ENCODE data around the gene MRI1.
"Not testable (repeated sequence)": the region's sequence is repeated elsewhere in the genome, so short reads cannot be mapped to it uniquely, and the experiment has no call there.

Gene MRI1

DNA sequence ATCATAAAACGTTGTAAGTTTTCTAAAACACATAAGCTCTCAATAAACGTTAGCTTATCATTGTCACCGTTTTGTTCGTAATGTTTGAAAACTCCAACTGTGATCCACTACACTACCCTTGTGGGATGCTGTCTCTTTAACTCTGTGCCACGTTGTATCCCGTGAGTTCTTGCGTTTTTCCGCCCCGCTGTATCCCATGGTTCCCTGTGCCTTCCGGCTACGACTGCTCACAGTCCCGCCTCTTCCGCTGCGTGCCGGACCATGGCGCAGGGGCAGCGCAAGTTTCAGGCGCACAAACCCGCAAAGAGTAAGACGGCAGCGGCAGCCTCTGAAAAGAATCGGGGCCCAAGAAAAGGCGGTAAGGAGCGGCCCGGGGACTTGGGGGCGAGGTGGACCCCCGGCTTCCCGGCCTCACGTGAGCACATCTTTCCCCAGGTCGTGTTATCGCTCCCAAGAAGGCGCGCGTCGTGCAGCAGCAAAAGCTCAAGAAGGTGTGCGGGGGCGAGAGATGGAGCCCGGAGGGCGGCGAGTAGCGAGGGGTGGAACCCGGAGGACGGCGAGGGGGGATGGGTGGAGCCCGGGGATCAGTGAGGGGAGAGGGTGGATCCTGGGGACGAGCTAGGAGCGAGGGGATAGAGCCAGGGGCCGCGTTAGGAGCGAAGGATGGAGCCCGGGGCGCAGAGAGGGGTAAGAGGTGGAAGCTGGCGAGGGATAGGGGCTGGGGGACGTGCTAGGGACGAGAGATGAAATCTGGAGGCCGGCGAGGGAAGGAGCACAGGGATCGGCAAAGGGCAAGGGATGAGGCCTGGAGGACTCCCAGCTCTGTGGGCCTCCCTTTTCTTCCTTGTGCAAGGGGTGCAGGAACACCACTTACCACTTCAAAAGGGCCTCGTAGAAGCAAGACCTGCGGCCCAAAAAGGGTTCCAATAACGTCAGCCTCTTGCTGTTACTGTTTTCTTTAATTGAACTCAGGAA, 10.2 kb downstream of the MRI1 start, which contains the start of gene C19orf53:
TSS of gene C19orf53 (plus strand) at position 240 of the 975 bp plus-strand sequence. CDS start at position 262, 22 bp downstream.
- Histone ChIP-seq H3K4me2 (ENCODE audit: insufficient read depth, low read length) (peak within 1 kb of the TSS; percentile 92), H3K36me3 (ENCODE audit: insufficient read depth, low read length) (peaks cover 50% of the 10 kb centered on the region), H4K20me1 (ENCODE audit: insufficient read depth, low read length) (peaks cover 34% of the 10 kb centered on the region), H3K79me2 (ENCODE audit: insufficient read depth, low read length) (peaks cover 34% of the 10 kb centered on the region), H2AFZ (ENCODE audit: low read depth, low read length) (peak within 1 kb of the TSS; percentile 94), H3K27me3 (ENCODE audit: insufficient read depth, low read length, poor library complexity) (no peaks in the 10 kb centered on the region), H3K9me3 (ENCODE audit: insufficient read depth, low read length, severe bottlenecking) (no peaks in the 10 kb centered on the region), H3K4me3 (ENCODE audit: low read depth in 1 of 2, low read length in 2 of 2) (peak within 1 kb of the TSS; percentile 77 to 90; a peak in 3 of 4 replicates), H3K9ac (ENCODE audit: low read depth, low read length) (peak within 1 kb of the TSS; percentile 79), H3K27ac (ENCODE audit: low read length) (peak within 1 kb of the TSS; percentile 85), H3K4me1 (ENCODE audit: insufficient read depth, low read length) (peaks cover 25% of the 10 kb centered on the region)
- no peak for TF ChIP-seq EZH2 (IDR thresholded peaks at IDR 0.05; ENCODE audit: borderline replicate concordance, low read depth, low read length, severe bottlenecking)
- TF ChIP-seq, protein P1, sequence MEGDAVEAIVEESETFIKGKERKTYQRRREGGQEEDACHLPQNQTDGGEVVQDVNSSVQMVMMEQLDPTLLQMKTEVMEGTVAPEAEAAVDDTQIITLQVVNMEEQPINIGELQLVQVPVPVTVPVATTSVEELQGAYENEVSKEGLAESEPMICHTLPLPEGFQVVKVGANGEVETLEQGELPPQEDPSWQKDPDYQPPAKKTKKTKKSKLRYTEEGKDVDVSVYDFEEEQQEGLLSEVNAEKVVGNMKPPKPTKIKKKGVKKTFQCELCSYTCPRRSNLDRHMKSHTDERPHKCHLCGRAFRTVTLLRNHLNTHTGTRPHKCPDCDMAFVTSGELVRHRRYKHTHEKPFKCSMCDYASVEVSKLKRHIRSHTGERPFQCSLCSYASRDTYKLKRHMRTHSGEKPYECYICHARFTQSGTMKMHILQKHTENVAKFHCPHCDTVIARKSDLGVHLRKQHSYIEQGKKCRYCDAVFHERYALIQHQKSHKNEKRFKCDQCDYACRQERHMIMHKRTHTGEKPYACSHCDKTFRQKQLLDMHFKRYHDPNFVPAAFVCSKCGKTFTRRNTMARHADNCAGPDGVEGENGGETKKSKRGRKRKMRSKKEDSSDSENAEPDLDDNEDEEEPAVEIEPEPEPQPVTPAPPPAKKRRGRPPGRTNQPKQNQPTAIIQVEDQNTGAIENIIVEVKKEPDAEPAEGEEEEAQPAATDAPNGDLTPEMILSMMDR (IDR thresholded peaks at IDR 0.05; ENCODE audit: borderline replicate concordance, extremely low read depth, low read length, poor library complexity, severe bottlenecking): no peak
- ATAC-seq (ENCODE audit: insufficient read depth, low read depth): peak; percentile 99
- peak; percentile 91 for DNase-seq

- Histone ChIP-seq H4K20me1 (ENCODE audit: insufficient read depth, low read length) (peaks cover 34% of the 10 kb centered on the region), H3K27ac (ENCODE audit: low read length) (no peak overlapping the region), H3K79me2 (ENCODE audit: insufficient read depth, low read length) (peaks cover 34% of the 10 kb centered on the region), H3K4me1 (ENCODE audit: insufficient read depth, low read length) (peaks cover 25% of the 10 kb centered on the region), H2AFZ (ENCODE audit: low read depth, low read length) (no peak overlapping the region), H3K4me3 (ENCODE audit: low read depth in 1 of 2, low read length in 2 of 2) (no peak overlapping the region), H3K9me3 (ENCODE audit: insufficient read depth, low read length, severe bottlenecking) (no peaks in the 10 kb centered on the region), H3K36me3 (ENCODE audit: insufficient read depth, low read length) (peaks cover 37% of the 10 kb centered on the region), H3K9ac (ENCODE audit: low read depth, low read length) (no peak overlapping the region), H3K4me2 (ENCODE audit: insufficient read depth, low read length) (no peak overlapping the region), H3K27me3 (ENCODE audit: insufficient read depth, low read length, poor library complexity) (no peaks in the 10 kb centered on the region)
- TF ChIP-seq EZH2 (IDR thresholded peaks at IDR 0.05; ENCODE audit: borderline replicate concordance, low read depth, low read length, severe bottlenecking): no peak
- TF ChIP-seq, protein P1 (IDR thresholded peaks at IDR 0.05; ENCODE audit: borderline replicate concordance, extremely low read depth, low read length, poor library complexity, severe bottlenecking): no peak
- ATAC-seq (ENCODE audit: insufficient read depth, low read depth) (no peak), DNase-seq (no peak)
These were observed 14.1 kb downstream of the MRI1 start for GRCh38 chr19:13778398-13778797.

DNA sequence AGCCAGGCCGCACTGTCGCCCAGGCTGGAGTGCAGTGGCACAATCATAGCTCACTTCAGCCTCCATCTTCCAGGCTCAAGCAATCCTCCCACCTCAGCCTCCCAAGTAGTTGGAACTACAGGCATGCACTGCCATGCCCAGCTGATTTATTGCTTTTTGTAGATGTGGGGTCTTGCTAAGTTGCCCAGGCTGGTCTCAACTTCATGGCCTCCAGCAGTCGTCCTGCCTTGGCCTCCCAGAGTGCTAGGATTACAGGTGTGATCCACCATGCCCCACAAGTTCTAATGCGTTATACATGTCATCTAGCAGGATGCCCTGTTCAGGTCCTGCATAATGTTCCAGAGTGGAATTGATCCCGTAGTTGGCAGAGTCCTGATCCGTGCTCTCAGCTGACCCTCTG, 14.5 kb downstream of the MRI1 start:
- TF ChIP-seq, protein P1 (IDR thresholded peaks at IDR 0.05; ENCODE audit: borderline replicate concordance, extremely low read depth, low read length, poor library complexity, severe bottlenecking): no peak
- no peak for TF ChIP-seq EZH2 (IDR thresholded peaks at IDR 0.05; ENCODE audit: borderline replicate concordance, low read depth, low read length, severe bottlenecking)
- ATAC-seq (ENCODE audit: insufficient read depth, low read depth): no peak
- no peak overlapping the region for H3K27ac ChIP-seq (ENCODE audit: low read length)
- no peak overlapping the region for H3K9ac ChIP-seq (ENCODE audit: low read depth, low read length)
- no peak overlapping the region for H3K4me2 ChIP-seq (ENCODE audit: insufficient read depth, low read length)
- H3K9me3 ChIP-seq (ENCODE audit: insufficient read depth, low read length, severe bottlenecking): no peaks in the 10 kb centered on the region
- H3K4me1 ChIP-seq (ENCODE audit: insufficient read depth, low read length): peaks cover 22% of the 10 kb centered on the region
- no peak overlapping the region for H3K4me3 ChIP-seq (ENCODE audit: low read depth in 1 of 2, low read length in 2 of 2)
- peaks cover 37% of the 10 kb centered on the region for H3K36me3 ChIP-seq (ENCODE audit: insufficient read depth, low read length)
- H3K79me2 ChIP-seq (ENCODE audit: insufficient read depth, low read length): peaks cover 34% of the 10 kb centered on the region
- peaks cover 34% of the 10 kb centered on the region for H4K20me1 ChIP-seq (ENCODE audit: insufficient read depth, low read length)
- no peaks in the 10 kb centered on the region for H3K27me3 ChIP-seq (ENCODE audit: insufficient read depth, low read length, poor library complexity)
- H2AFZ ChIP-seq (ENCODE audit: low read depth, low read length): no peak overlapping the region
- no peak for DNase-seq

GRCh38 chr19:13779794-13780193, 15.5 kb downstream of the MRI1 start:
- Histone ChIP-seq H4K20me1 (ENCODE audit: insufficient read depth, low read length) (peaks cover 34% of the 10 kb centered on the region), H3K4me1 (ENCODE audit: insufficient read depth, low read length) (peaks cover 23% of the 10 kb centered on the region), H3K36me3 (ENCODE audit: insufficient read depth, low read length) (peaks cover 37% of the 10 kb centered on the region), H3K79me2 (ENCODE audit: insufficient read depth, low read length) (peaks cover 28% of the 10 kb centered on the region)
- not testable (repeated sequence) for DNase-seq; ATAC-seq (ENCODE audit: insufficient read depth, low read depth); H3K9me3 ChIP-seq (ENCODE audit: insufficient read depth, low read length, severe bottlenecking); H3K27ac ChIP-seq (ENCODE audit: low read length); H2AFZ ChIP-seq (ENCODE audit: low read depth, low read length); H3K27me3 ChIP-seq (ENCODE audit: insufficient read depth, low read length, poor library complexity); H3K4me3 ChIP-seq (ENCODE audit: low read depth in 1 of 2, low read length in 2 of 2); H3K4me2 ChIP-seq (ENCODE audit: insufficient read depth, low read length); H3K9ac ChIP-seq (ENCODE audit: low read depth, low read length)

Data from DND-41 (cell line).